Measurements from ENCODE around the gene SMARCC1. TPM values are rescaled to one million over a fixed set of nuclear protein-coding genes. Genes with fewer than 3 reads are reported as not detected.

The SMARCC1 gene
- total and polyA plus RNA-seq, 2 of the 4 experiments (the other 2 are of a cell fraction), result 18.6 to 39.6 TPM

GRCh38 chr3:47603332-47603731 is 178.4 kb downstream of the SMARCC1 start:
- no peak overlapping the region for H3K9ac ChIP-seq (ENCODE audit: low read depth, low read length)
- peaks cover 2% of the 10 kb centered on the region; the same call in 1 of the 2 replicates for H3K4me1 ChIP-seq (ENCODE audit: control insufficient read depth, insufficient read depth, low read length)

More at GRCh38 chr3:47603332-47603731, 178.4 kb downstream of the SMARCC1 start:
- ChIA-PET CTCF (no interaction called here), POLR2A (ENCODE audit: unreplicated experiment) (no interaction called here)
- Histone ChIP-seq H3K4me2 (ENCODE audit: low read depth, low read length) (no peak overlapping the region), H2BK5ac (ENCODE audit: low read depth, low read length, poor library complexity, severe bottlenecking) (no peak overlapping the region), H3K18ac (ENCODE audit: low read depth, low read length) (no peak overlapping the region), H3K56ac (ENCODE audit: extremely low read depth, insufficient read depth, low read length) (no peak overlapping the region), H3K4me3 (ENCODE audit: insufficient read depth, low read depth, low read length) (no peak overlapping the region), H3K27ac (ENCODE audit: insufficient read depth, low read length) (no peak overlapping the region), H2BK120ac (ENCODE audit: low read depth, low read length) (no peak overlapping the region), H2AFZ (replicated peaks; ENCODE audit: low read length, poor library complexity) (no peak overlapping the region), H3K23ac (ENCODE audit: low read depth, low read length) (no peak overlapping the region), H4K8ac (ENCODE audit: low read depth in 2 of 2, low read length in 2 of 2) (no peak overlapping the region), H3K27me3 (ENCODE audit: control insufficient read depth, insufficient read depth, low read length) (no peaks in the 10 kb centered on the region), H2AK5ac (ENCODE audit: low read depth, low read length) (no peak overlapping the region), H3K14ac (replicated peaks; ENCODE audit: low read depth, low read length) (no peak overlapping the region), H3K79me1 (ENCODE audit: low read depth in 1 of 2, low read length in 2 of 2) (peaks cover 14 to 31% of the 10 kb centered on the region in 2 experiments), H3K9me3 (ENCODE audit: control insufficient read depth, insufficient read depth, low read length) (no peaks in the 10 kb centered on the region), H3K36me3 (ENCODE audit: control insufficient read depth, insufficient read depth, low read length) (peaks cover 23% of the 10 kb centered on the region), H4K20me1 (ENCODE audit: insufficient read depth, low read length) (peaks cover 12% of the 10 kb centered on the region), H4K91ac (ENCODE audit: insufficient read depth, low read depth, low read length) (no peak overlapping the region), H4K5ac (ENCODE audit: low read depth, low read length) (no peak overlapping the region), H2AK9ac (replicated peaks; ENCODE audit: low read depth, low read length, poor library complexity) (no peak overlapping the region), H2BK15ac (ENCODE audit: low read depth, low read length) (no peak overlapping the region), H3K9me1 (ENCODE audit: insufficient read depth, low read length) (peaks cover 11% of the 10 kb centered on the region), H3K4ac (ENCODE audit: low read depth, low read length) (no peak overlapping the region), H2BK20ac (ENCODE audit: low read depth, low read length) (no peak overlapping the region)
- DNase-seq (no peak), ATAC-seq (ENCODE audit: low read depth) (no peak)
- dilution Hi-C loops (cut with HindIII; ENCODE audit: low sequenced_read_pairs, unreplicated experiment) (no loop called here), in situ Hi-C loops (cut with MboI; ENCODE audit: low sequenced_read_pairs) (no loop called here), intact Hi-C loops (cut with micrococcal nuclease) (no loop called here)
- no TSS peak for BruUV-seq (replicated peaks)
- no peak for TF ChIP-seq CEBPB (IDR thresholded peaks at IDR 0.05; ENCODE audit: low read depth, low read length)
- TF ChIP-seq NFE2L2 (IDR thresholded peaks at IDR 0.05; ENCODE audit: low read depth, low read length), result no peak
- no peak for TF ChIP-seq BHLHE40 (IDR thresholded peaks at IDR 0.05; ENCODE audit: low read depth, low read length)
- no peak for TF ChIP-seq CHD1 (IDR thresholded peaks at IDR 0.05; ENCODE audit: low read depth, low read length)
- no peak for TF ChIP-seq MAZ (IDR thresholded peaks at IDR 0.05; ENCODE audit: borderline replicate concordance, low read depth, low read length)
- no peak for TF ChIP-seq MAFK (IDR thresholded peaks at IDR 0.05; ENCODE audit: low read depth, low read length)
- no peak for TF ChIP-seq RCOR1 (IDR thresholded peaks at IDR 0.05; ENCODE audit: insufficient replicate concordance, low read length)
- TF ChIP-seq USF2 (IDR thresholded peaks at IDR 0.05; ENCODE audit: low read depth, low read length), result no peak
- TF ChIP-seq MXI1 (IDR thresholded peaks at IDR 0.05; ENCODE audit: borderline replicate concordance, low read depth, low read length), result no peak
- TF ChIP-seq ELK1 (IDR thresholded peaks at IDR 0.05; ENCODE audit: borderline replicate concordance, low read depth, low read length), result no peak
